Osteocyte (in vitro differentiated cells): ENCODE results near the gene C11orf24. TPM values are rescaled to one million over a fixed set of nuclear protein-coding genes. Genes with fewer than 3 reads are reported as not detected.
"Not testable (repeated sequence)": the region's sequence is repeated elsewhere in the genome, so short reads cannot be mapped to it uniquely, and the experiment has no call there.

Experiments used
- DNase-seq: peaks from one replicate; pipeline ENCODE4 v3.0.0; 2021; ENCODE audit warnings: mixed read lengths; ENCODE audit not compliant: unreplicated experiment; ENCODE audit errors: extremely low spot score
- H3K27ac Mint-ChIP-seq: one replicate; pipeline ENCODE4 v1.8.0; 2021; ENCODE audit warnings: mild to moderate bottlenecking, mixed read lengths; ENCODE audit not compliant: unreplicated experiment
- H3K27me3 Mint-ChIP-seq: one replicate; pipeline ENCODE4 v1.8.0; 2021; ENCODE audit warnings: mixed read lengths; ENCODE audit not compliant: unreplicated experiment
- H3K36me3 Mint-ChIP-seq: one replicate; pipeline ENCODE4 v1.8.0; 2021; ENCODE audit warnings: mixed read lengths; ENCODE audit not compliant: unreplicated experiment
- H3K4me1 Mint-ChIP-seq: one replicate; pipeline ENCODE4 v1.8.0; 2021; ENCODE audit warnings: mixed read lengths; ENCODE audit not compliant: unreplicated experiment
- H3K4me3 Mint-ChIP-seq: one replicate; pipeline ENCODE4 v1.8.0; 2021; ENCODE audit warnings: mild to moderate bottlenecking, moderate library complexity, mixed read lengths; ENCODE audit not compliant: unreplicated experiment
- H3K9me3 Mint-ChIP-seq: one replicate; pipeline ENCODE4 v1.8.0; 2021; ENCODE audit warnings: mixed read lengths; ENCODE audit not compliant: unreplicated experiment
- total RNA-seq: library from RNA; stranded (reverse); gene quantifications from 2 replicates; pipeline ENCODE4 v1.2.1, GENCODE V29; 2021
- TF ChIP-seq, protein P1 (sequence below): fragments of 200-600 bp; sonication (generic); IDR thresholded peaks from 2 replicates; pipeline ENCODE4 v1.5.0; 2021; ENCODE audit warnings: antibody characterized with exemption, mild to moderate bottlenecking, moderate library complexity

Gene C11orf24
- total RNA-seq, 1 donor from 2014 or later: 80.9 TPM

GRCh38 chr11:68295271-68295670 is 23.5 kb upstream of the C11orf24 start:
- Mint-ChIP-seq H3K4me1 (peaks cover 17% of the 10 kb centered on the region), H3K36me3 (no peaks in the 10 kb centered on the region), H3K27ac (no peak overlapping the region), H3K4me3 (no peak overlapping the region), H3K27me3 (no peaks in the 10 kb centered on the region), H3K9me3 (no peaks in the 10 kb centered on the region)
- TF ChIP-seq, protein P1, sequence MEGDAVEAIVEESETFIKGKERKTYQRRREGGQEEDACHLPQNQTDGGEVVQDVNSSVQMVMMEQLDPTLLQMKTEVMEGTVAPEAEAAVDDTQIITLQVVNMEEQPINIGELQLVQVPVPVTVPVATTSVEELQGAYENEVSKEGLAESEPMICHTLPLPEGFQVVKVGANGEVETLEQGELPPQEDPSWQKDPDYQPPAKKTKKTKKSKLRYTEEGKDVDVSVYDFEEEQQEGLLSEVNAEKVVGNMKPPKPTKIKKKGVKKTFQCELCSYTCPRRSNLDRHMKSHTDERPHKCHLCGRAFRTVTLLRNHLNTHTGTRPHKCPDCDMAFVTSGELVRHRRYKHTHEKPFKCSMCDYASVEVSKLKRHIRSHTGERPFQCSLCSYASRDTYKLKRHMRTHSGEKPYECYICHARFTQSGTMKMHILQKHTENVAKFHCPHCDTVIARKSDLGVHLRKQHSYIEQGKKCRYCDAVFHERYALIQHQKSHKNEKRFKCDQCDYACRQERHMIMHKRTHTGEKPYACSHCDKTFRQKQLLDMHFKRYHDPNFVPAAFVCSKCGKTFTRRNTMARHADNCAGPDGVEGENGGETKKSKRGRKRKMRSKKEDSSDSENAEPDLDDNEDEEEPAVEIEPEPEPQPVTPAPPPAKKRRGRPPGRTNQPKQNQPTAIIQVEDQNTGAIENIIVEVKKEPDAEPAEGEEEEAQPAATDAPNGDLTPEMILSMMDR: no peak
- no peak for DNase-seq

- Mint-ChIP-seq H3K27ac (no peak overlapping the region), H3K4me3 (no peak overlapping the region), H3K9me3 (no peaks in the 10 kb centered on the region), H3K27me3 (no peaks in the 10 kb centered on the region), H3K4me1 (peaks cover 11% of the 10 kb centered on the region), H3K36me3 (no peaks in the 10 kb centered on the region)
- TF ChIP-seq, protein P1: no peak
- DNase-seq: no peak
Measured at GRCh38 chr11:68293708-68294107, 21.9 kb upstream of the C11orf24 start.

DNA sequence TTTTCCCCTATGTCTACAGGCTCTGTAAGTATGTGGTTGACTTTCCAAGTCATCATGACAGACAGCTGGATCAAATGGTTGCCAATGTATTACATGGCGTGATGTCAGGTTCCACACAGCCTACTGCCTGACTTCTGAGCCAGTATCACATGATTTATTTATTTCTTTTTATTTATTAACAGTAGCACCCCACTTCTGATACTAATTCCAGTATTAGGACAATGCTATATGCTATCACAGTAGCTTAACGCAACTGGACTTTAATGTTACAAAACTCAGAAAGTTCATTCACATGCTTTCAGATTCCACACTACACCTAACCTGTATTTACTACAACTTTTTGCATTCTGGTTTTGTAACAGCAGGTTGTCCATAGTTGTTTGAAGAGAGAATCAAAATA is 17.7 kb upstream of the C11orf24 start:
- Mint-ChIP-seq H3K36me3 (no peaks in the 10 kb centered on the region), H3K27me3 (no peaks in the 10 kb centered on the region), H3K9me3 (no peaks in the 10 kb centered on the region), H3K27ac (no peak overlapping the region), H3K4me1 (no peaks in the 10 kb centered on the region), H3K4me3 (no peak overlapping the region)
- TF ChIP-seq, protein P1: no peak
- no peak for DNase-seq

GRCh38 chr11:68287419-68287818 is 15.6 kb upstream of the C11orf24 start:
- TF ChIP-seq, protein P1: no peak
- no peaks in the 10 kb centered on the region for H3K36me3 Mint-ChIP-seq
- no peaks in the 10 kb centered on the region for H3K9me3 Mint-ChIP-seq
- DNase-seq: no peak
- H3K27me3 Mint-ChIP-seq: no peaks in the 10 kb centered on the region
- H3K4me3 Mint-ChIP-seq: no peak overlapping the region
- no peaks in the 10 kb centered on the region for H3K4me1 Mint-ChIP-seq
- H3K27ac Mint-ChIP-seq: no peak overlapping the region

DNA sequence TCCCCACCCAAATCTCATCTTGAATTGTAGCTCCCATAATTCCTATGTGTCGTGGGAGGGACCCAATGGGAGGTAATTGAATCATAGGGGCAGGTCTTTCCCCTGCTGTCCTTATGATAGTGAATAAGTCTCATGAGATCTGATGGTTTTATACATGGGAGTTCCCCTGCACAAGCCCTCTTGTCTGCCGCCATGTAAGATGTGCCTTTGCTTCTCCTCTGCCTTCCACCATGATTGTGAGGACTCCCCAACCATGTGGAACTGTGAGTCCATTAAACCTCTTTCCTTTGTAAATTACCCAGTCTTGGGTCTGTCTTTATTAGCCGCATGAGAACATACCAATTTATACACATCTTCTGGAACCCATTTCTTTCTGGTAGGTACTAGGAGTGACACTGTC is 12.8 kb upstream of the C11orf24 start:
- not testable (repeated sequence) for H3K4me3 Mint-ChIP-seq, DNase-seq, H3K9me3 Mint-ChIP-seq, H3K27me3 Mint-ChIP-seq, H3K36me3 Mint-ChIP-seq, H3K27ac Mint-ChIP-seq, H3K4me1 Mint-ChIP-seq

GRCh38 chr11:68282861-68283230 is 11.1 kb upstream of the C11orf24 start:
- H3K36me3 Mint-ChIP-seq: no peaks in the 10 kb centered on the region
- no peak for DNase-seq
- no peaks in the 10 kb centered on the region for H3K27me3 Mint-ChIP-seq
- no peaks in the 10 kb centered on the region for H3K9me3 Mint-ChIP-seq
- H3K4me1 Mint-ChIP-seq: no peaks in the 10 kb centered on the region
- H3K4me3 Mint-ChIP-seq: no peak overlapping the region
- no peak overlapping the region for H3K27ac Mint-ChIP-seq
- TF ChIP-seq, protein P1: no peak
